HG02885 (cell line): ENCODE data around the gene OXCT1.
"Not testable (repeated sequence)": the region's sequence is repeated elsewhere in the genome, so short reads cannot be mapped to it uniquely, and the experiment has no call there.

ENCODE experiments used
- ATAC-seq: cut with Tn5 transposase; IDR thresholded peaks from one replicate; pipeline ENCODE4 v1.9.1; 2021; ENCODE audit warnings: mild to moderate bottlenecking; ENCODE audit not compliant: unreplicated experiment, poor library complexity

The OXCT1 gene

GRCh38 chr5:41788941-41789368, 81.3 kb downstream of the OXCT1 start:
- ATAC-seq = no peak

GRCh38 chr5:41787265-41787664, 83.0 kb downstream of the OXCT1 start:
- ATAC-seq = no peak

- ATAC-seq = no peak
Measured at GRCh38 chr5:41785061-41785460, 85.2 kb downstream of the OXCT1 start.

- ATAC-seq = no peak
Measured at GRCh38 chr5:41778410-41778809, 91.8 kb downstream of the OXCT1 start.

GRCh38 chr5:41776435-41776834, 93.8 kb downstream of the OXCT1 start:
- ATAC-seq = no peak

GRCh38 chr5:41773799-41774198, 96.4 kb downstream of the OXCT1 start:
- no peak for ATAC-seq

GRCh38 chr5:41772785-41773442, 97.3 kb downstream of the OXCT1 start:
- no peak for ATAC-seq

GRCh38 chr5:41772056-41772455, 98.2 kb downstream of the OXCT1 start:
- no peak for ATAC-seq

GRCh38 chr5:41770799-41771198, 99.4 kb downstream of the OXCT1 start:
- ATAC-seq = peak; percentile 92

GRCh38 chr5:41768692-41769091, 101.5 kb downstream of the OXCT1 start:
- no peak for ATAC-seq

- ATAC-seq = peak; percentile 26
Measured at GRCh38 chr5:41764650-41765049, 105.6 kb downstream of the OXCT1 start.

GRCh38 chr5:41763574-41763973, 106.7 kb downstream of the OXCT1 start:
- peak; percentile 29 for ATAC-seq

GRCh38 chr5:41763081-41763480, 107.1 kb downstream of the OXCT1 start:
- ATAC-seq = no peak

- no peak for ATAC-seq
Measured at GRCh38 chr5:41762426-41762825, 107.8 kb downstream of the OXCT1 start.

GRCh38 chr5:41761663-41762062, 108.6 kb downstream of the OXCT1 start:
- ATAC-seq = no peak

GRCh38 chr5:41755705-41756104, 114.5 kb downstream of the OXCT1 start:
- ATAC-seq = no peak

- ATAC-seq = no peak
Measured at GRCh38 chr5:41754857-41755256, 115.4 kb downstream of the OXCT1 start.

- no peak for ATAC-seq
Measured at GRCh38 chr5:41751867-41752266, 118.4 kb downstream of the OXCT1 start.

- ATAC-seq = peak; percentile 99
Measured at GRCh38 chr5:41748631-41749030, 121.6 kb downstream of the OXCT1 start.

GRCh38 chr5:41747708-41748107, 122.5 kb downstream of the OXCT1 start:
- no peak for ATAC-seq

GRCh38 chr5:41747301-41747700, 122.9 kb downstream of the OXCT1 start:
- ATAC-seq = no peak

GRCh38 chr5:41742608-41743007, 127.6 kb downstream of the OXCT1 start:
- ATAC-seq = not testable (repeated sequence)
